SH-SY5Y (cell line): ENCODE results near the gene BRD1.

Source experiments
- GATA2 ChIP-seq: IDR thresholded peaks from 2 replicates; pipeline ENCODE4 v1.6.1; 2011; ENCODE audit warnings: mild to moderate bottlenecking, low read depth, low read length
- GATA3 ChIP-seq: IDR thresholded peaks from 2 replicates; pipeline ENCODE4 v1.6.1; 2011; ENCODE audit warnings: low read depth, mild to moderate bottlenecking, low read length, moderate library complexity

The BRD1 gene

DNA sequence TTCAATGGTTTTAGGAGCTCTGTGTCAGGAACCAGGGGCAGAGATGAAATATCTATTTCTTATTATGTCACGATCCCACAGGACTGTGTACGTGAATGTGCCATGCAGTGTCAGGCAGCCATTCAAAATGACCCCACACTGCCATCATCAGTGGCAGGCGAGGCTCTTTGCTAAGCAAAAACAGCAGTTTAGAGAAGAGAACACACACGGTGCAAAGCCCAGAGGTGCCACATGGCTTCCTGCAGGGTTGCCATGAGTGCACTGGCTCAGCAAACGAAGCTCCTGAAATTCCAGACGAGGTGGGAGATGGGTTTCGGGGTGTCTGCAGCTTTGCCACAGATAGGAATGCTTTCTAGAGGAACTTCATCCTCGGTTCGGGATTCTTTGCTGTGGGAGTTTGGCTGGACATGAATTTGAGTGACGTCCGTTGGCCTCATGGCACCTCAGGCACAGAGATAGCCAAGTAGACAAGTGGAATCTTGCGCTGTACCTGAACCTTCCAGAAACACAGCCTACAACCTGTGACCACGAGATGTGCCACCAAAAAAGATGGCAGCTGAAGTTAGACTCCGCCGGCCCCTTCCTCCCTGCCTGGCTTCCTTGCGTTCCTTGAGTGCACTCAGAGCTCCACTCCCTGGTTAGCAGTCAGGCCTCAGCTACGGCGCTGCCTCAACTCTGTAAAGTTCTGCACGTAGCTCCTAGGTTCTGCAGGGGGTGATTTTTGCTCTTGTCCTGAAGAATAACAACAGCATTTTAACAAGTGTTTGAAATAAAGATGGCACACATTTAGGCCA, 18.2 kb upstream of the BRD1 start:
- TF ChIP-seq GATA3: no peak
- no peak for TF ChIP-seq GATA2

DNA sequence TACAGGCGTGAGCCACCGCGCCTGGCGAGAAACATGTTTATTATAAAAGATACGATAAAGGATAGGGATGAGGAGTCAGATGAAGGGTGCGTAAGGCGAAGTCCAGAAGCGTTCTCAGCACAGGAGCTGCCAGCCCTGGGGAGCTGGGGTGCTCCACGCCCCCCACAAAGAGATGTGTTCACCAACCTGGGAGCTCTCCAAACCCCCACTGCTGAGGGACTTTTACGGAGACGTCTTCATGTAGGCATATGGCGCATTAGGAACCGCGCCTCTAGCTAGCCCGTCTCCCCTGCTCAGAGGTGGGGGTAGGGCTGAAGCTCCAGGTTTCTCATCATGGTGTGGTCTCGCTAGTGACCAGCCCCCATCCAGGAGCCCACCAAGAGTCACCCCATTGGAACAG, 17.6 kb upstream of the BRD1 start:
- no peak for TF ChIP-seq GATA2
- TF ChIP-seq GATA3: no peak

- TF ChIP-seq GATA2 (no peak), GATA3 (no peak)
Measured at GRCh38 chr22:49838771-49839717, 11.4 kb upstream of the BRD1 start.

- TF ChIP-seq GATA3: no peak
- TF ChIP-seq GATA2: no peak
Measured at GRCh38 chr22:49833340-49834007, 5.8 kb upstream of the BRD1 start.

- TF ChIP-seq GATA2: no peak
- no peak for TF ChIP-seq GATA3
Measured at GRCh38 chr22:49829044-49829853, 1.6 kb upstream of the BRD1 start.

GRCh38 chr22:49828599-49828965, 909 bp upstream of the BRD1 start:
- TF ChIP-seq GATA3: no peak
- TF ChIP-seq GATA2: no peak

DNA sequence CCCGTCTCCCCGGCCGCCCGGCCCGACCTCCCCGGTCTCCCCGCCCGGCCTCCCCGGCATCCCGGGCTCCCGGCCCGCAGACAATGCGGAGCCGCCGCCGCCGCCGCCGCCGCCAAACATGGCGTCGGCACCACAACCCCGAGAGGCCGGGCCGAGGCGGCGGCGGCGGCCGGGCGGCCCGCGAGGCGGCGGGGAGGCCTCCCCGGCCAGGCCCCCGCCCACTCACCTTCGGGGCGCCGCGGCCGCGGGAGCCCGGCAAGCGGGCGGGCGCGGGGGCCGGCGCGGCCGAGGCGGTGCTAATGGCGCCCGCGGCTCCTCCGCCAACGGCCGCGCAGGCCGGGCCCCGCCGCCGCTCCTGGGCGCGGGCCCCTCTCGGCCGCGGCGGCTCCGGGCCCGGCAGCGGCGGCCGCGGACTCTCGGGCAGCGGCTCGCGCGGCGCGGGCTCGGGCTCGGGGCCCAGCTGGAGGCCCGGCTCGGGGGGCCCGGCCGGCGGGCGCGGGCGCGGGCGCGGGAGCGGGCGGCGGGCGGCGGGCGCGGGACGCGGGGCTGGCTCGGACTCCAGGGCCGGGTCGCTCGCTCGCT, 311 bp downstream of the BRD1 start:
- TF ChIP-seq GATA3: no peak

DNA sequence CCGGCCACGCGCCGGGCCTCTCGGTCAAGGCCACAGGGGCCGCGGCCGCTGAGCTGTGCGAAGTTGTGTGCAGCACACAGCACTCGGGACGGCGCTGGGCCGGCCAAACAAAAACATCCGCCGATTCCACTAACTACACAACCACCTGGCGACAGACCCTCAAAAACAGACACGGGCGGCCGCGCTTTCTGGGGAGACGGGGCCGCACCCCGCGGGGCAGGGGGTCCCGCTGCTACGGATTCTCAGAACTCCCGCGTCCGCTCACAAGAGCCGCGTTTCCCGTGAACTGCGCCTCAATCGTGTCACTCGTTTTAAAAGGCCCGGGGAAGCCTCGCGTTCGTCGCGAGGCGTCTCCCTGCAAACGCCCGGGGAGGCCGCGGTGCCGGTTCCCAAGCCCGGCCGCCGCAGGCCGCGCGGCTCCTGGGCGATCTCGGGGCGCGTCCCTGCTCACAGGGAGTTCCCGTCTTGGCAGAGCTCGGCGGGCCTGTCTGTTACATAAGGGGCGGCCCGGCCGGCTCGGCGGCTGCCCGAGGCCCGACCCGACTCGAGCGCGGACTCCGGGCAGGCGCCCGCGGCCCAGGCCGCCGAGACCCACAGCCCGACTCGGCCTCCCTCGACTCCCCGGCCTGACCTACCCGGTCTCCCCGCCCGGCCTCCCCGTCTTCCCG, 936 bp downstream of the BRD1 start:
- no peak for TF ChIP-seq GATA2
- TF ChIP-seq GATA3: no peak

- TF ChIP-seq GATA2 (no peak), GATA3 (no peak)
Measured at GRCh38 chr22:49825944-49826602, 1.6 kb downstream of the BRD1 start.

- TF ChIP-seq GATA3: no peak
- no peak for TF ChIP-seq GATA2
Measured at GRCh38 chr22:49825436-49825835, 2.2 kb downstream of the BRD1 start.

GRCh38 chr22:49824936-49825335, 2.7 kb downstream of the BRD1 start:
- TF ChIP-seq GATA3 (no peak), GATA2 (no peak)

GRCh38 chr22:49824185-49824925, 3.3 kb downstream of the BRD1 start:
- no peak for TF ChIP-seq GATA2
- no peak for TF ChIP-seq GATA3

DNA sequence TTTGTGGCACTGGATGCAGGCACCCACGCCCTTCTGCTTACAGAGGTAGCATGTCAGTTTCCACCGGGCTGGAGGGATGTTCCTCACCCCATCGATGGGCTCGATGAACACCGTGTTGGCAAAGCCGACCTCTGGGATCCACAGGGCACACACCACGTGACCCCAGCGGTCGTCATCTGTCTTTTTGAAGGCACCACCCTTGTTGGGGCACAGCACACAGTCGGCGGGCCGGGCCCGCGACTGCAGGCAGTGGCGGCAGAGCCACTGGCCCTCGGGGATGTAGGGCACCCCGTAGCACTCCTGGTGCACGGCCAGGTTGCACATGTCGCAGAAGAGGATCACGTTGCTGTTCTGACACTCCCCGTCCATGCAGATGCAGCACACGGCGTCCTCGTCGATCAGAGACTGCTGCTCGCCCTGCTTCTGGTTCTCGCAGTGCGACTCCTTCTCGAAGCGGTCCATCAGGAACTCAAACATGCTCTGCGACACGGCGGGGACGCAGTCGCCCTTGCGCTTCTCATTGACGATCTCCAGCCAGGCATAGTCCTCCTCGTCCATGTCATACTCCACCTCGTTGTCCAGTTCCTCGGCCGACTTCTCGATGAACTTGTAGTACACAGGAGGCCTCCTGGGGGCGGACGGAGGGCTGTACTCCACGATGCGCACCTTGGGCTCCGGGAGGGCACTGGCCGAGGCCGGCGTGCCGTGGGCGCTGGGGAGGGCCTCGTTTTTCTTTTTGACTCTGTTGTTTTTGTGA, 4.2 kb downstream of the BRD1 start:
- TF ChIP-seq GATA3: no peak
- TF ChIP-seq GATA2: no peak
